UCSD-AML1 (cell line): ENCODE measurements around the gene MAGIX.
A peak's percentile ranks its signal among the peaks of the same experiment; 100 is the strongest.
"Not testable (repeated sequence)": the region's sequence is repeated elsewhere in the genome, so short reads cannot be mapped to it uniquely, and the experiment has no call there.

Experiments
- DNase-seq: peaks from one replicate; lab custom pipeline; 2025; ENCODE audit not compliant: unreplicated experiment; lab: John Stamatoyannopoulos, UW

The MAGIX gene

DNA sequence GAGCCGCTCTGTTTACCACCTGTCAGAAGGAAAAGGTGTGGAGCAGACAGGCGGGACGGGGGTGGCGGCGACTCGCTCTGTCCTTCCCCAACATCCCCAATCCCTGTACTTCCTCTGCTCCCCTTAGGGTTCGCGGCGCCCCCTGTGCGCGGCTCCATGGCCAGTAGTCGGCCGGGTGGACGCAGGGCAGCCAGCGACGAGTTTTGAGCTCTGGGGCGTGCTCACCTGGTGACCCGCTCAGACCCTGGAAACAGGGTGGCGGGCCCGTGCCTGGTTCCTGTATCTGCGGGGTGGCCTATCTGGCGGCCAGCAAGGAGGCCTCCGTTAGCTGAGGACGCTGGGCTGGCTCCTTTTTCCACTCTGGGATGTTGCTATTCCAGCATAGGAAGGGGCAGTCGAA, 5.4 kb upstream of the MAGIX start:
- DNase-seq = no peak

DNA sequence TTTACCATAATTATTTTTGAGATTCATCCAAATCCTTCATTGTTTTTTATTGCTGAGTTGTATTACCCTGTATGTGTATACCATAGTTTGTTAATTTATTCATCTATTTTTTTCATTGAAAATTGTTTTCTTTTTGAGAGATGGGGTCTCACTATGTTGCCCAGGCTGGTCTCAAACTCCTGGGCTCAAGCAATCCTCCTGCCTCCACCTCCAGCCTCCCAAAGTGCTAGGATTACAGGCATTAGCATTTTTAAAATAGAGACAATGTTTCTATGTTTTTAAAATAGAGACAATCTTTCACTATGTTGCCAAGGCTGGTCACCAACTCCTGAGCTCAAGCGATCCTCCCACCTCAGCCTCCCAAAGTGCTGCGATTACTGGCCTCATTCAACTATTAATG, 1.6 kb upstream of the MAGIX start:
- DNase-seq = no peak

DNA sequence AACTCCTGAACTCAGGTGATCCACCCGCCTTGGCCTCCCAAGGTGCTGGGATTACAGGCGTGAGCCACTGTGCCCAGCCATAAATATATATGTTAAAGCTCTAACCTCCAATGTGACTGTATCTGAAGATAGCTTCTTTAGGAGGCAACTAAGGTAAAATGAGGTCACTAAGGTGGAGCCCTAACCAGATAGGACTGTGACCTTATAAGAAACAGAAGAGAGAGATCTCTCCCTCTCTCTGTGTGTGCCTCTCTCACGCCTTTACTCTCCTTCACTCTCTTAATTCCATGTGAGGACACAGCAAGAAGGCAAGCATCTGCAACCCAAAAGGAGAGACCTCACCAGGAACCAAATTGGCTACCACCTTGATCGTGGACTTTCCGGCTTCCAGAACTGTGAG, 926 bp upstream of the MAGIX start:
- no peak for DNase-seq

DNA sequence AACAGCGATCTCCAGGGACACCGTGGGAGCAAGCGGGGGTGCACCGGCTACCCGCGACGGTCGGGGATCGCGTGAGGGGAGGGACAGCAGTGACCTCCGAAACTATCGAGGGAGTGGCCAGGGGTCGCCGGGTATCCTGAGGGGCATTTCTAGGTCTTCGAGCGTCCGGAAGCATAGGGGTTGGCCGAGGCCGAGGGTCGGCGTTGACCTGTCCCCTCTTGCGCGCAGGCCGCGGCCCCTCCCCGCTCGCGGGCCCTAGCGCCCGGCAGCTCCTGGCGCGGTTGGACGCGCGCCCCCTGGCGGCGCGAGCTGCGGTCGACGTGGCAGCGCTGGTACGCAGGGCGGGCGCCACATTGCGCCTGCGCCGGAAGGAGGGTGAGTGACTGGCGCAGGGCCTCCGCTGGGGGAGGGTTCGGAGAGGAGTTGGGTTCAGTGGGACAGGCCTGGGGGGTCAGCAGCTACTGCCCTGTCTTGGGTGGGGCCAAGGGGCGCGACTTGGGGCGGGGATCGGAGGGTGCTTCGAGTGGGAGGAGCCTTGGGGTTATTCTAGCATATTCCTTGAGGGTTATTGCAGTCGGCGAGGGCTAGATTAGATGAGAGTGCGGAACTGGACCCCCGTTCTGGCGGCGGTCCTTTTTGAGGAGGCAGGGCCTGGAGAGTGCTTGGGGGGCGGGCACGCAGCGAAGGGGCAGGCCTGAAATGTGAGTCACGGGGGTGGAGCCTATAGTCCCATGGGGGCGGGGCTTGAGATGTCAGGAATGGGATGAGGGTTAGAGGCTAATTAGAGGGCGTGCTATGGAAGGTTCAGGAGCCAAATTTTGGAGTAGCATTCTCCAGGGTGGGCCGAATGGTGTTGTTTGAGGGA, 1.2 kb downstream of the MAGIX start:
- DNase-seq = peak; percentile 97

DNA sequence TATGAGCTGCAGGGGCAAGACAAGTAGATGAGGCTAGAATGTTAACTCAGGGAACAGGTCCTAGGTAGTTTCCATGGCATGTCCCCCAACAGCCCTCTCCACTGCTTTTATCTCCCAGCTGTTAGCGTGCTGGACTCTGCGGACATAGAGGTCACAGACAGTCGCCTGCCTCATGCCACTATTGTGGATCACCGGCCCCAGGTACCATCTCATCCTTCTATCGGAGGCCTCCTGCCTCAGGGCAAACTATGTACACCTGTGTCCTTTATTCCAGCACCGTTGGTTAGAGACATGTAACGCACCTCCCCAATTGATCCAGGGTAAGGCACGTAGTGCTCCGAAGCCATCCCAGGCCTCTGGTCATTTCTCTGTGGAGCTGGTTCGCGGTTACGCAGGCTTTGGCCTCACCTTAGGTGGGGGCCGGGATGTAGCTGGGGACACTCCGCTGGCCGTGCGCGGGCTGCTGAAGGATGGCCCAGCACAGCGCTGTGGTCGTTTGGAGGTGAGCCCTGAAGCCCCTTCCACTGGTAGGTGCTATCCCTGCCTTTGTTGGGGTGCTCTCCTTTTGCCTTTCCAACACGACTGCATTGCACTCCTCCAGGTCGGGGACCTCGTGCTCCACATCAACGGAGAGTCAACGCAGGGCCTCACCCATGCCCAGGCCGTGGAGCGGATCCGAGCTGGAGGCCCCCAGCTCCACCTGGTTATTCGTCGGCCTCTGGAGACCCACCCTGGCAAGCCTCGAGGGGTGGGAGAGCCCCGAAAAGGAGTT, 2.2 kb downstream of the MAGIX start:
- no peak for DNase-seq

DNA sequence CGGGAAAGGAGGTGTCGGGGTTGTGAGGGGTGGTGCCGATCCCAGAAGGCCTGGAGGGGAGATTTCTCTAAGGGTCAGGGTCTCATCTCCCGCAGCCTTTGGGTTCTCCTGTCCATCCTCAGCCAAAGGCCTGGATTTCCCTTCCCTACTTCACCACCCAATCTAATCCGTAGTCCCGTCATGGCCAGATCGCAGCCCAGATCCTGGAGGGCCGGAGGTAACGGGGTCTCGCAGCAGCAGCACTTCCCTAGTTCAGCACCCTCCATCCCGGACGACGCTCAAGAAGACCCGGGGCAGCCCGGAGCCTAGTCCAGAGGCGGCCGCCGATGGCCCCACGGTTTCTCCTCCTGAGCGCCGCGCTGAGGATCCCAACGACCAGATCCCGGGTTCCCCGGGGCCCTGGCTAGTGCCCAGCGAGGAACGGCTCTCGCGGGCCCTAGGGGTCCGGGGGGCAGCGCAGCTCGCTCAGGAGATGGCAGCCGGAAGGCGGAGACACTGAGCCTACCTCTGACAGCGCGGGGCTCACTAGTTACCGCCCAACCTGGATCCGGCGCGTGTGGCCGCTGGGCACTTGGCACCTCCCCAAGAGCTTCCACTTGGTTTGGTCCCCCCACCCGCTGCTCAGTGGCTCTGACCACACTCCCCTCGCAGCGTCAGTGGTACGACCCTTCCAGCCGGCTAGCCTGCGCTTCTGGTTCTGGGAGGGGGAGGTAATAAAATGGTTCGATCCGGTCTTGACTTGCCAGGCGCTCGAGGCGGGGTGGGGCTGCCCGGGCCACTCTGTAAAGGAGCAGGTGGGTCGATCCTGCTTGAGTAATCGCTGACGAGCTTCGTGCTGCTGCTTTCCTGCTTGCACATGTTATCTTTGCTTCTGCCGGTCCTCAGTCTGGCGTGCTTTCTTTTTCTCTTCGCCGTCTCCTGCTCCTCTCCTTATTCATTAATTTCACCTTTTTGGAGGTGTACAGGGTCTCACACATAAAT, 3.6 kb downstream of the MAGIX start:
- peak; percentile 87 for DNase-seq

DNA sequence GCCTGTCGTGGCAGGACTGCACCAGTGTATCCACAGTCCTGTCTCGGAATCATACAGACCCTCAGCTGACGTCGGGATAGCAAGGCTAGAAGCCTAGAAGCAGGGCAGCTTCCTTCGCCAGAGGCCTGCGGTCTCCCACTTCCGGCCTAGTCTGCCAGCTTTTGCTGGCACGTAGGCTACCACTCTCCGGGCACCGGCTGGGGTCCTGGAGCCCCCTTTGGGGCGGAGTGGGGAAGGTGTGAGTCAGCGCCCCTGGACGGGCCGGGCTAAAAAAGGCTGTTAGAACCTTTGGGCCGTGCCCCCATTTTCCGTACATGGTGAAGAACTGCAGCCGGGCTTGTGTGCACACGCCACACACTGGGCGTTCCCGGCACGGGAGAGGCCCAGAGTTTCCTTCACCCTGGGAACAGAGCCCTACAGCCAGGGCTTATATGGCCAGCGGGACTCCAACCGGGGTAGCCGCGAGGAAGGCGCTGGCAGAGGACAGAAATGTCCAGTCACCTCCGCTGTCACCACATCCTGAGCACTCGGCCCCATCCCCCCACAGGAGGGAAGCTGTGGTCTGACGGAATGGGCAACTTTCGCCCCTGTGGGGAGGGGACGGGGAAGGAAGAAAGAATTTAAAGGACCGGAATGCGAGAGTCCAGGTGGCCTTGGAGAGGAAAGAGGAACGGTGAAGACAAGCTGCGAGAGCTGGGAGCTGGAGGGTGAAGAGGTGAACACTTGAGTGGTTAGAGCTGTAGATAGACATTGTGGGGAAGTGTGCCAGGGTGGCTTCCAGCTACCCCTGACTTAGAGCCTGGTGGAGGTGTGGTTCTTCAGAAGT, 4.6 kb downstream of the MAGIX start:
- DNase-seq = peak; percentile 97

DNA sequence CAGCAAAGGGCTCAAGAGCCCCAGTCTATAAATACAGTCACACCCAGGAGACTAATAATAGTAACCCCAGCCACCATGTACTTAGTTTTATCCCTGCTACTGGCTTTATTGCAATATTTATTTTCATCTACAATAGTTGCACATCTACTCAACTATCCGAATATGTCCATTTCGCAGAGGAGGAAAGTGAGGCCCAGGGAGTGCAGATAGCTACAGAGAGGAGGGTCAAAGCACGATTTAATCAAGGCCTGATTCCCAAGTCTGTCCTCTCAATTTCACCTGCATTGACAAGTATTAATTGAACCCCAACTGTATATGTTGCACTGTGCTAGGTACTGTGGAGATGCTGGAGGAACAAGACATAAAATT, 5.2 kb downstream of the MAGIX start:
- no peak for DNase-seq

DNA sequence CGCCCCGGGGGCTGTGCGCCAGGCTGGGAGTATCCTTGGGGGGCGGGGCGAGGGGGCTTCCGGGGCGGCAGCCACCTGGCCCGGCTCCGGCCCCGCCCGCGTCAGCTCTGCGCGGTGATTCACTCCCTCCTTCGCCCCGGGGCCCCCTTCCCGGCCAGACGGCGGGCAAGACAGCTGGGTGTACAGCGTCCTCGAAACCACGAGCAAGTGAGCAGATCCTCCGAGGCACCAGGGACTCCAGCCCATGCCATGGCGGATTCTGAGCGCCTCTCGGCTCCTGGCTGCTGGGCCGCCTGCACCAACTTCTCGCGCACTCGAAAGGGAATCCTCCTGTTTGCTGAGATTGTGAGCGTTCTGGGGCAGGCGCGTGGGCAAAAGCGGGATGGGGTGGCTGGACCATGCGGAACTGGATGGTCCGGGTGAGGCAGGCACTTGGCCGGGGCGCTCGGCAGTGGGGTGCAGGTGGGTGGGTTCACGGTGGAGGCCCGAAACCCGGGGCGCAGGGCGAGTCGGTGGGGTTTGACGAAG, 9.3 kb downstream of the MAGIX start, which contains the start of gene PLP2:
Gene PLP2, plus strand, starts transcription at position 147 of the 528 bp plus-strand sequence. Its CDS starts 103 bp downstream, at position 250.
- DNase-seq = peak; percentile 62

DNA sequence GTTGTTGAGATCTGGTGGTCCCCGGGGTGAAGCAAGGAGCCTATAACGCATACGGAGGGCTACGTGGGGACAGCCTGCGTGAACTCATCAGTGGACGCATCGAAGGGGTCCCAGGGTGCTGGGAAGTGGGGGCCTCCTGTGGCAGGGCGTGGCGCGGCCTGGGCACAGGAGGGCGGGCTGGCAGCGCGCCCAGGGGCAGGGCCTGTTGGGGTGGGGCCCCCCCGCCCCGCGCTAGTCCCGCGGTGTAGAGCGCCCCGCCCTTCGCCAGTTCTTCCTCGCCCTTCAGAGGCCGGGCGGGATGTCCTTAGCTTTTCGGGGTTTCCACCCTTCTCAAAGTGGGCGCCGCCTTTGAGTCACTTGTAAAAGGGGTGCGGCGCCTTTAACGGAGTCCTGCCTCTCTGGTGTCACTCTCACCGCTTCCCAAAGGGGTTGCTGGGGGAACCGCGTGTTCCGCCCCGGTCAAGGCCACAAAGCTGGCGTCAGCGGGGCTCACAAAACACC, 9.8 kb downstream of the MAGIX start:
- DNase-seq = peak; percentile 70

DNA sequence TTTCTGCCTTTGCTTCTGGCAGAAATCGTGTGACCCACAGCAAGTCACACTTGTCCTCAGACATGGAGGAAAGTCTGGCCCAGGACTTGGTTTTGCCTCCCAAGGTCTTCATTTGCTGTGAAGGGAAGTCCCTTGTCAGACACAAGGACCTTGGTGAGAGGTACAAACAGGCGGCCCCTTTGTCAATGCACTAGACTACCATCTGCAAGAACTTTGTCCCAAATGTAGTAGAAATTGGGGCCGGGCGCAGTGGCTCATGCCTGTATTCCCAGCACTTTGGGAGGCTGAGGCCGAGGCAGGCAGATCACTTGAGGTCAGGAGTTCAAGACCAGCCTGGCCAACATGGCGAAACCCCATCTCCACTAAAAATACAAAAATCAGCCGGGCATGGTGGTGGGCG, 11.0 kb downstream of the MAGIX start:
- DNase-seq = not testable (repeated sequence)

DNA sequence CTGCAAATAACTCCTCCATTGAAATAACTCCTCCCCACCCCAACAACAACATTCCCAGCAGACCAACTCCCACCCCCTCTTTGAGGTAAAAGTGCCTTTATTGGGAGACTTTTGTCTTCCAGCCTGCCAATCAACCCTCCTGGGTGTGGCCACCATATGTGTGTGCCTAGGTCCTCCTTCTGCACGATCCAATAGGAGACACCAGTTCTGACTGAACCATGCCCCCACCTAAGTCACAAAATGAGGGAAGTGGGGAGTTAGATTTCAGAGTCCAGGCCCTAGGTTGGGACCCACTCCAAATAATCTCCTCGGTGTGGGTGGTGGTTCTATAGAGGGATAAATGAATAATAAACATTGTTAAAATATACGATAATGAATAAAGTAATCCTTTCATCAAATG, 12.2 kb downstream of the MAGIX start:
- no peak for DNase-seq

DNA sequence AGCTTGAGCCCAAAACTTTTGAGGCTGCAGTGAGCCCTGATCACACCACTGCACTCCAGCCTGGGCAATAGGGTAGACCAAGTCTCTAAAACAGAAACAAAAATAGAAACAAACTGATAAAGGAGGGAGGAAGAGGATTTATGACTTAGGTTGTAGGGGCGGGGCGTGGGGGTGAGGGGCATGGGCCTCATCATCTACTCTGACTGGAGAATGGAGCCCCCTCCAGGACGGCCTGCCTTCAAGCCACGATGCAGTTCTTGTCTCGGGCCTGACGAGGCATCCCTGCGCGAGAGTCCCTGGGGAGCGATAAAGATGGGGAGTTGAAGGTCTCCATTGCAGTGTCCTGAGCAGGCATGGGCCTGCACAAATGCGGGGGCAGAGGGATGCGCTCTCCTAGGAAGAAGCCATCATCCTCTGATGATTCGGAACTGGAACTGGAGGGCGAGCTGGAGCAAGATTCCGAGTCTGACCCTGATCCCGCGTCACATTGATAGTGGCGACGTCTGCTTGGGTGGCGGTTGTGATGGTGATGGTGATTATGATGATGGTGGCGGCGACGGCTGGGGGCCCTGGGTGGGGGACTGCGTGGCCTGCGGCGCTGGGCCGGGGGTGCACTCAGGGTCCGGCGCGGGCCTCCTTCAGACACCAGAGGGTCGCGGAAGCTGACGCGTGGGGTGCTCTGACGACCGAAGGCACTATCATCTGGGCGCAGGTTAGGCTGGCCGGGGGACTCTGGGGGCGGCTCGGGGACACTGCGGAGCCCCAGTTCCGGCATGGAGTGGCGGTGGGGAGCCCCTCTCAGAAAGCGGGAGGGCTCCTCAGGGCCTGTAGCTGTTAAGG, 13.1 kb downstream of the MAGIX start:
- no peak for DNase-seq

DNA sequence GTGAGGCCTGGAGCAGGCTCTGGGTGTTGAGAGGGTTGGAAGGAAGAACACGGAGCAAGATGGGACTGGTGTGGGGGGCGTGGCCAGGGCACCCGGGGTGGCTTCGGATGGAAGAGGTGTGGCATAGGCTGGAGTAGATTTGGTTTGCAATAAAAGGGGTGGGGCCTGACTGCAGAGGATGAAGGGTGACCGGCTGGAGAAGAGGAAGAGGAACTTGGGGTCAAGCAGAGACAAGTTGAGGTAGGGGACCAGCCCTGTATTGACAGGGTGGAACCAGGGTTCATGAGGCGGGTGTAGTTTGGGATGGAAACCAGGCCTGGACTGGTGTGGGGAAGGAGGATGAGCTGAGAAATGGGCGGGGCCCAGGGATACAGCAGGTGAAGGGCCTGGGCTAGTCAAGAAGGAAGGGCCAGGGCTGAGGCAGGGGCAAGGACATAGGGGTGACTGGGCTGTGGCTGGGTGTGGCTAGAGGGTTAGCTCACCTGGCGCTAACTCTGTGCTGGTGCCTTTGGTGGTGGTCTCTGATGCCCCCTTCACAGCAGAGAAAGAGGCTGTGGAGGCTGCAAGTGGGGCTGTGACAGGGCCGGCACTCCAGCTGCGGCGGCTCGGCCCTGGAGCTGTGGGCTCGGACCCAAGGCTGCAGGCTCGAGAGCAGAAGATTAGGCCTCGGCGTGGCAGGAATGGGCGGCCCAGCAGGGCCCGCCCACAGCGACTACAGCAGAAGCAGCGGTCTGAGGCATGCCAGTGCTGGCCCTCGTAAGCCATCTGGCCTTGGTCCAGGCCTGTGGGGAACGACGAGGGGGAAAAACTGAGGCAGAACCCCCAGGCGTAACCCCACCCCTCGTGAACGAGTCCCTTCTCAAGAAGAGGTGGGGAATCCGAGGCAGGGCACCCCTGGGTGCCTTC, 14.1 kb downstream of the MAGIX start:
- peak; percentile 61 for DNase-seq

DNA sequence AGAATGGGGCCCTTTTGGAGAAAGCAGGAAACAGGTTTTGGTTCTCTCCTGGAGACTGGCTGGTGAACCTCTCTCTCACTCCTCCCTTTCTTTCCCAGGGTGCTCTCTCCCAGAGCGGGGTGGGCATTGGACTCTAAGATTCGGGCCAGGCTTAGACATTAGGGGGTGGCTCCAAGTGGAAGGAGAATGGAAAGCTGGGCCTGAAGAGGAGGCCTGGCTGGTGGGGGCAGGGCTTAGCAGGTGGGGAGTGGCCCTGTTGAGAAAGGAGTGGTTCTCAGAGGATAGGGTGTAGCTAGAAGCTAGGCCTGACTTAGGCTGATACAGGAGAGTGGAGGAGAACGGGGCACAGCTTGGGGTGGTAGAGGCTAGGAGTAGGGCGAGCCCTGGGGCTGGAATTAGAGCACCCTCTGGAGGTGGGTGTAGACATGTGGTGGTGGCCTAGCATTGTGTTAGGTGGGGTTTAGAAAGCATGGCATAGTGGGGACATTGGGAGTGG, 14.8 kb downstream of the MAGIX start:
- peak; percentile 56 for DNase-seq

DNA sequence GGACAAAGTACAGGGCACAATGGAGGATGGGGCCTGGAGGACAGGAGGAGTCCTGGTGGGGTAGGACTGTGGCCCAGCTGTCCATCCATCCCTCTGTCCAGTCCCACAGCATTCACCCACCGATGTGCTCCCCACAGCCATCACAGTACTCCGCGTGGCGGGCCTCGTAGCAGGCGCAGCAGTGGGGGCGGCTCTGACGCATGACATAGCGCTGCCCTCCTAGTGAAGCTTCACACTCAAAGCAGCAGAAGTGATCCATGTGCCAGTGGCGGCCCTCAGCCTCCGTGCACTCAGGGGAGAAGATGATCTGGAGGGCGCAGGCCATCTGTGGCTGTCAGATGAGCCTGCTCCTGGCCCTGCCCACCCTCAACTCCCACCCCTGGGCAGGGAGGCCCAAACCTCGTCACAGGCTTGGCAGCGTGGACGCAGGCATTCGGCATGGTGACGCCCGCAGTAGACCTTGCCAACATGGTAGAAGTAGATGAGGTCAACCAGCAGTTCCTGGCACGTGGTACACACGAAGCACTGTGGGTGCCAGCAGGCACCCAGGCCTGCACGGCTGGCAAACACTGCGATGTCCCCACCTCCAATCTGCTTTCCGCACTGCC, 15.4 kb downstream of the MAGIX start:
- no peak for DNase-seq

DNA sequence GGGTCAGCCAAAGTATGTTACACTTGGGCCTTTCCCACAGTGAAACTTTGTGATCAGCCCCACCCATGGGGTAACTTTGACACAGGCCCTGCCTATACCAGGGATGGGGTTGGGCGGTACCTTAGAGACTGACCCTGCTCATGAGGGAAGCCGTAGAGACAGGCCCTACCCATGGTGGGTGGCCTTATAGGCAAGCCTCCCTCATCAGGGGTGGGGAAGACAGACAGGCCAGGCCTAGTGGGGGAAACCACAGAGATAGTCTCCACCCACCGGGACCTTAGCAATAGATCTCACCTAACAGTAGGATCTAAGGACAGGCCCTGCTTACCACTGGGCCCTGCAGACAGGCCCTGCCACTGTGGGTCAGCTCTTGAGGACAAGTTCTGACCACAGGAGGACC, 16.0 kb downstream of the MAGIX start:
- DNase-seq = no peak
